HepG2 (cell line): Measurements from ENCODE around the gene ZKSCAN1. TPM values are rescaled to one million over a fixed set of nuclear protein-coding genes. Genes with fewer than 3 reads are reported as not detected.
A peak's percentile ranks its signal among the peaks of the same experiment; 100 is the strongest.

ENCODE experiments used
- ATAC-seq: fragments of 200-7000 bp; cut with Tn5 transposase; 3 replicates; pipeline ENCODE4 v1.9.1; 2020; ENCODE audit warnings: mild to moderate bottlenecking, moderate library complexity
- BruUV-seq: library from RNA; stranded (reverse); fragments of 400-500 nt; replicated peaks from 2 replicates; lab custom pipeline; 2021; lab: Mats Ljungman, UMichigan
- CTCF ChIA-PET: fragments of 300-600 bp; formaldehyde crosslinking; extraction: SDS; loops from one replicate; lab custom pipeline; 2021; ENCODE audit warnings: low total read pairs, inconsistent platforms, low intra/inter-chr PET ratio; lab: Yijun Ruan, JAX
- POLR2A ChIA-PET: fragments of 350-600 bp; sonication (Branson Sonifier 250); formaldehyde crosslinking; loops from one replicate; lab custom pipeline; 2020; ENCODE audit warnings: antibody characterized with exemption, inconsistent platforms; lab: Yijun Ruan, JAX
- DNase-seq: peaks from one replicate; pipeline ENCODE4 v3.0.0-alpha.2; 2015; ENCODE audit warnings: low spot score
- FAIRE-seq: peaks from 3 replicates; lab custom pipeline; 2011; peaks lifted over from hg19 to GRCh38; lab: Jason Lieb, UNC
- H2AFZ ChIP-seq: one replicate; pipeline ENCODE4 v1.6.1; 2011; ENCODE audit warnings: low read length, inconsistent platforms
- H3K27ac ChIP-seq: fragments of 300-600 bp; 3 replicates; pipeline ENCODE4 v1.8.0; 2011; ENCODE audit warnings: mixed run types, mild to moderate bottlenecking, mixed read lengths, low read length, inconsistent platforms; ENCODE audit not compliant: insufficient read depth; ENCODE audit errors: extremely low read length
- H3K27me3 ChIP-seq, 2 experiments: fragments of 200-600 bp in 1 of 2; 2 replicates in 1 of 2; 3 replicates in 1 of 2; pipeline versions ENCODE4 v1.6.0 to v1.8.0; 2011; ENCODE audit warnings: low read length in 2 of 2, mild to moderate bottlenecking in 2 of 2, moderate library complexity in 2 of 2, inconsistent platforms in 1 of 2; ENCODE audit not compliant: insufficient read depth in 2 of 2, control insufficient read depth in 1 of 2
- H3K36me3 ChIP-seq, 2 experiments: fragments of 200-600 bp in 1 of 2; replicated peaks in 1 of 2; 2 replicates in 1 of 2; 3 replicates in 1 of 2; pipeline versions ENCODE4 v1.5.1 to v1.8.0; 2011; ENCODE audit warnings: low read length in 2 of 2, inconsistent platforms in 1 of 2; ENCODE audit not compliant: insufficient read depth in 2 of 2, control insufficient read depth in 1 of 2
- H3K4me1 ChIP-seq: 2 replicates; pipeline ENCODE4 v1.5.1; 2012; ENCODE audit warnings: low read length, inconsistent platforms; ENCODE audit not compliant: insufficient read depth
- H3K4me2 ChIP-seq: 2 replicates; pipeline ENCODE4 v1.6.0; 2011; ENCODE audit warnings: low read depth, low read length, inconsistent platforms
- H3K4me3 ChIP-seq, 3 experiments: fragments of 200-600 bp in 1 of 3; sonication (generic), shearing (Covaris generic) in 1 of 3; replicated peaks in 1 of 3; 2 replicates each; pipeline ENCODE4 v1.5.1; 2011 to 2016; ENCODE audit warnings: low read length in 3 of 3, inconsistent platforms in 2 of 3, low read depth in 2 of 3, mild to moderate bottlenecking in 2 of 3, control low read depth in 1 of 3, mixed read lengths in 1 of 3; ENCODE audit not compliant: insufficient read depth in 1 of 3
- H3K79me2 ChIP-seq: one replicate; pipeline ENCODE4 v1.6.1; 2011; ENCODE audit warnings: low read length, inconsistent platforms; ENCODE audit not compliant: insufficient read depth
- H3K9ac ChIP-seq: 2 replicates; pipeline ENCODE4 v1.6.0; 2011; ENCODE audit warnings: mild to moderate bottlenecking, low read depth, low read length, inconsistent platforms; ENCODE audit not compliant: insufficient read depth
- H3K9me3 ChIP-seq: 2 replicates; pipeline ENCODE4 v1.5.1; 2012; ENCODE audit warnings: mild to moderate bottlenecking, low read length
- H4K20me1 ChIP-seq: 2 replicates; pipeline ENCODE4 v1.6.0; 2011; ENCODE audit warnings: inconsistent platforms, mild to moderate bottlenecking, low read length, moderate library complexity; ENCODE audit not compliant: insufficient read depth
- FOSL2 ChIP-seq: sonication (generic); formaldehyde crosslinking; IDR thresholded peaks from 2 replicates; pipeline ENCODE4 v1.4.0; 2020; ENCODE audit warnings: missing genetic modification reagents
- NAIF1 ChIP-seq: sonication (generic); formaldehyde crosslinking; IDR thresholded peaks from 2 replicates; pipeline ENCODE4 v1.5.0; 2020; ENCODE audit warnings: mild to moderate bottlenecking, missing genetic modification reagents, borderline replicate concordance
- RAD51 ChIP-seq: fragments of 450-650 bp; IDR thresholded peaks from 2 replicates; pipeline ENCODE4 v1.6.1; 2016; ENCODE audit warnings: borderline replicate concordance
- SP5 ChIP-seq: IDR thresholded peaks from 2 replicates; pipeline ENCODE4 v1.6.1; 2016; ENCODE audit warnings: low read depth, borderline replicate concordance
- ZNF496 ChIP-seq: sonication (generic); formaldehyde crosslinking; IDR thresholded peaks from 2 replicates; pipeline ENCODE4 v1.8.1; 2023; ENCODE audit warnings: mild to moderate bottlenecking, moderate library complexity, missing genetic modification reagents; ENCODE audit not compliant: insufficient replicate concordance
- ZNF713 ChIP-seq: sonication (generic); formaldehyde crosslinking; IDR thresholded peaks from 2 replicates; pipeline ENCODE4 v1.4.0; 2020; ENCODE audit warnings: mild to moderate bottlenecking, missing genetic modification reagents
- WGBS: methylation state at CpG from one replicate; pipeline ENCODE4 v1.1.6; 2017; ENCODE audit warnings: low lambda C conversion rate; 5-methylcytosine and 5-hydroxymethylcytosine counted together
- in situ Hi-C: cut with HindIII; loops from 2 replicates; pipeline ENCODE4 v1.10.0; 2017; ENCODE audit warnings: low pct_unique_long_range_greater_than_20kb; ENCODE audit not compliant: extremely low pct_ligation_motif_present
- intact Hi-C: fragments of 100-400 bp; cut with micrococcal nuclease; formaldehyde crosslinking; loops from one replicate; pipeline ENCODE4 v1.10.0; 2022; ENCODE audit not compliant: unreplicated experiment
- polyA plus RNA-seq, 8 experiments: library from polyadenylated mRNA; depleted of rRNA in 3 of 8; stranded (reverse) in 7 of 8; unstranded in 1 of 8; fragments of >200 nt; fragmentation: Illumina TruSeq in 4 of 8; extraction: Trizol in 4 of 8; gene quantifications; 2 replicates each; pipeline versions ENCODE4 v1.2.1 to v1.2.3, GENCODE V29; 2011 to 2016; ENCODE audit warnings: low read depth in 4 of 8, missing spikeins in 1 of 8, mixed read lengths in 1 of 8; ENCODE audit not compliant: insufficient read depth in 1 of 8
- total RNA-seq, 5 experiments: library from RNA; depleted of rRNA; stranded (reverse); fragments of >200 nt; fragmentation: Illumina TruSeq; extraction: Trizol; gene quantifications; 2 replicates each; pipeline ENCODE4 v1.2.3, GENCODE V29; 2016; ENCODE audit warnings: low read depth in 1 of 5
- TF ChIP-seq, protein P1 (sequence below): sonication (generic); formaldehyde crosslinking; IDR thresholded peaks from 2 replicates; pipeline ENCODE4 v1.8.1; 2022; ENCODE audit warnings: low read depth, mild to moderate bottlenecking, missing genetic modification reagents
- TF ChIP-seq, protein P2 (sequence below): sonication (generic); IDR thresholded peaks from 2 replicates; pipeline ENCODE4 v1.6.1; 2016; ENCODE audit warnings: low read depth, borderline replicate concordance
- TF ChIP-seq, protein P3 (sequence below): sonication (generic); formaldehyde crosslinking; IDR thresholded peaks from 2 replicates; pipeline ENCODE4 v1.4.0; 2020; ENCODE audit warnings: missing genetic modification reagents
- TF ChIP-seq, protein P4 (sequence below): sonication (generic); formaldehyde crosslinking; IDR thresholded peaks from 2 replicates; pipeline ENCODE4 v1.5.0; 2020; ENCODE audit warnings: missing genetic modification reagents
- TF ChIP-seq, protein P5 (sequence below): sonication (generic); formaldehyde crosslinking; IDR thresholded peaks from 2 replicates; pipeline ENCODE4 v1.9.0; 2021; ENCODE audit warnings: missing genetic modification reagents, mild to moderate bottlenecking, borderline replicate concordance

The ZKSCAN1 gene
- total and polyA plus RNA-seq, 2 of the 13 experiments (the other 11 are each of a cell fraction or from before 2014, with no cell fraction given) = 46.4 to 60.6 TPM

DNA sequence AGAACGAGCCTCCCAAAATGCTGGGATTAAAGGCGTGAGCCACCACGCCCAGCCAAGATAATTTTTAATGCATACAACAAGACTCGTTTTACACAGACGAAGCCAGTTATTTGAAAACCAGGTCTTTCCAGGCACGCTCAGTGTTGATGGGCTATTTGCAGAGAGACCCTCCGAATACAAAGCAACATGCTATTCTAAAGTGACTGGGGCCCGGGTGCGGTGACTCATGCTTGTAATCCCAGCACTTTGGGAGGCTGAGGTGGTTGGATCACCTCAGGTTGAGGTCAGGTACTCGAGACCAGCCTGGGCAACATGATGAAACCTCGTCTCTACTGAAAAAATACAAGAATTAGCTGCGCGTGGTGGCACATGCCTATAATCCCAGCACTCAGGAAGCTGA is 38.8 kb upstream of the ZKSCAN1 start:
- Histone ChIP-seq H2AFZ (peak overlapping the region; percentile 28), H3K4me1 (peaks cover 60% of the 10 kb centered on the region), H3K27me3 (no peaks in the 10 kb centered on the region; a peak in 1 of 5 replicates), H3K4me2 (peak overlapping the region; percentile 73), H3K9me3 (no peaks in the 10 kb centered on the region), H3K27ac (peak overlapping the region; percentile 43), H3K9ac (peak overlapping the region; percentile 41; the same call in 1 of the 2 replicates), H3K79me2 (peaks cover 4% of the 10 kb centered on the region), H3K36me3 (peaks cover 2 to 4% of the 10 kb centered on the region in 2 experiments; a peak in 2 of 5 replicates), H4K20me1 (no peaks in the 10 kb centered on the region), H3K4me3 (peak overlapping the region; percentile 62 to 80 (median 66); a peak in 5 of 6 replicates)
- ATAC-seq = no peak
- intact Hi-C loops (loop anchor here (5.0 kb wide), 1 partner anchor 76 kb away; no protein-coding TSS in a partner anchor), in situ Hi-C loops (no loop called here)
- WGBS = 10% methylated on average over 9 of the region's 13 CpGs
- peak; percentile 44 for DNase-seq
- ChIA-PET POLR2A (interaction anchor here (0.6 to 1.7 kb wide), 22 partner anchors 14 to 568 kb away, joined by 3 to 38 read pairs (median 5); partner anchors contain the start of genes BUD31, GJC3, TRIM4 and ZNF394), CTCF (no interaction called here)
- no TSS peak for BruUV-seq
- no peak for FAIRE-seq
- TF ChIP-seq, protein P1, sequence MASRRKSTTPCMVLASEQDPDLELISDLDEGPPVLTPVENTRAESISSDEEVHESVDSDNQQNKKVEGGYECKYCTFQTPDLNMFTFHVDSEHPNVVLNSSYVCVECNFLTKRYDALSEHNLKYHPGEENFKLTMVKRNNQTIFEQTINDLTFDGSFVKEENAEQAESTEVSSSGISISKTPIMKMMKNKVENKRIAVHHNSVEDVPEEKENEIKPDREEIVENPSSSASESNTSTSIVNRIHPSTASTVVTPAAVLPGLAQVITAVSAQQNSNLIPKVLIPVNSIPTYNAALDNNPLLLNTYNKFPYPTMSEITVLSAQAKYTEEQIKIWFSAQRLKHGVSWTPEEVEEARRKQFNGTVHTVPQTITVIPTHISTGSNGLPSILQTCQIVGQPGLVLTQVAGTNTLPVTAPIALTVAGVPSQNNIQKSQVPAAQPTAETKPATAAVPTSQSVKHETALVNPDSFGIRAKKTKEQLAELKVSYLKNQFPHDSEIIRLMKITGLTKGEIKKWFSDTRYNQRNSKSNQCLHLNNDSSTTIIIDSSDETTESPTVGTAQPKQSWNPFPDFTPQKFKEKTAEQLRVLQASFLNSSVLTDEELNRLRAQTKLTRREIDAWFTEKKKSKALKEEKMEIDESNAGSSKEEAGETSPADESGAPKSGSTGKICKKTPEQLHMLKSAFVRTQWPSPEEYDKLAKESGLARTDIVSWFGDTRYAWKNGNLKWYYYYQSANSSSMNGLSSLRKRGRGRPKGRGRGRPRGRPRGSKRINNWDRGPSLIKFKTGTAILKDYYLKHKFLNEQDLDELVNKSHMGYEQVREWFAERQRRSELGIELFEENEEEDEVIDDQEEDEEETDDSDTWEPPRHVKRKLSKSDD (CRISPR knock-in tag) = no peak
- TF ChIP-seq, protein P2, sequence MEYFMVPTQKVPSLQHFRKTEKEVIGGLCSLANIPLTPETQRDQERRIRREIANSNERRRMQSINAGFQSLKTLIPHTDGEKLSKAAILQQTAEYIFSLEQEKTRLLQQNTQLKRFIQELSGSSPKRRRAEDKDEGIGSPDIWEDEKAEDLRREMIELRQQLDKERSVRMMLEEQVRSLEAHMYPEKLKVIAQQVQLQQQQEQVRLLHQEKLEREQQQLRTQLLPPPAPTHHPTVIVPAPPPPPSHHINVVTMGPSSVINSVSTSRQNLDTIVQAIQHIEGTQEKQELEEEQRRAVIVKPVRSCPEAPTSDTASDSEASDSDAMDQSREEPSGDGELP = no peak
- TF ChIP-seq ZNF713 (no peak), SP5 (CRISPR knock-in tag) (no peak), RAD51 (no peak), NAIF1 (CRISPR knock-in tag) (no peak), FOSL2 (CRISPR knock-in tag) (peak; percentile 87), ZNF496 (CRISPR knock-in tag) (no peak)
- TF ChIP-seq, protein P3, sequence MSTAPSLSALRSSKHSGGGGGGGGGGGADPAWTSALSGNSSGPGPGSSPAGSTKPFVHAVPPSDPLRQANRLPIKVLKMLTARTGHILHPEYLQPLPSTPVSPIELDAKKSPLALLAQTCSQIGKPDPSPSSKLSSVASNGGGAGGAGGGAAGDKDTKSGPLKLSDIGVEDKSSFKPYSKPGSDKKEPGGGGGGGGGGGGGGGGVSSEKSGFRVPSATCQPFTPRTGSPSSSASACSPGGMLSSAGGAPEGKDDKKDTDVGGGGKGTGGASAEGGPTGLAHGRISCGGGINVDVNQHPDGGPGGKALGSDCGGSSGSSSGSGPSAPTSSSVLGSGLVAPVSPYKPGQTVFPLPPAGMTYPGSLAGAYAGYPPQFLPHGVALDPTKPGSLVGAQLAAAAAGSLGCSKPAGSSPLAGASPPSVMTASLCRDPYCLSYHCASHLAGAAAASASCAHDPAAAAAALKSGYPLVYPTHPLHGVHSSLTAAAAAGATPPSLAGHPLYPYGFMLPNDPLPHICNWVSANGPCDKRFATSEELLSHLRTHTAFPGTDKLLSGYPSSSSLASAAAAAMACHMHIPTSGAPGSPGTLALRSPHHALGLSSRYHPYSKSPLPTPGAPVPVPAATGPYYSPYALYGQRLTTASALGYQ = no peak
- TF ChIP-seq, protein P4, sequence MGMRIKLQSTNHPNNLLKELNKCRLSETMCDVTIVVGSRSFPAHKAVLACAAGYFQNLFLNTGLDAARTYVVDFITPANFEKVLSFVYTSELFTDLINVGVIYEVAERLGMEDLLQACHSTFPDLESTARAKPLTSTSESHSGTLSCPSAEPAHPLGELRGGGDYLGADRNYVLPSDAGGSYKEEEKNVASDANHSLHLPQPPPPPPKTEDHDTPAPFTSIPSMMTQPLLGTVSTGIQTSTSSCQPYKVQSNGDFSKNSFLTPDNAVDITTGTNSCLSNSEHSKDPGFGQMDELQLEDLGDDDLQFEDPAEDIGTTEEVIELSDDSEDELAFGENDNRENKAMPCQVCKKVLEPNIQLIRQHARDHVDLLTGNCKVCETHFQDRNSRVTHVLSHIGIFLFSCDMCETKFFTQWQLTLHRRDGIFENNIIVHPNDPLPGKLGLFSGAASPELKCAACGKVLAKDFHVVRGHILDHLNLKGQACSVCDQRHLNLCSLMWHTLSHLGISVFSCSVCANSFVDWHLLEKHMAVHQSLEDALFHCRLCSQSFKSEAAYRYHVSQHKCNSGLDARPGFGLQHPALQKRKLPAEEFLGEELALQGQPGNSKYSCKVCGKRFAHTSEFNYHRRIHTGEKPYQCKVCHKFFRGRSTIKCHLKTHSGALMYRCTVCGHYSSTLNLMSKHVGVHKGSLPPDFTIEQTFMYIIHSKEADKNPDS (CRISPR knock-in tag) = no peak
- TF ChIP-seq, protein P5, sequence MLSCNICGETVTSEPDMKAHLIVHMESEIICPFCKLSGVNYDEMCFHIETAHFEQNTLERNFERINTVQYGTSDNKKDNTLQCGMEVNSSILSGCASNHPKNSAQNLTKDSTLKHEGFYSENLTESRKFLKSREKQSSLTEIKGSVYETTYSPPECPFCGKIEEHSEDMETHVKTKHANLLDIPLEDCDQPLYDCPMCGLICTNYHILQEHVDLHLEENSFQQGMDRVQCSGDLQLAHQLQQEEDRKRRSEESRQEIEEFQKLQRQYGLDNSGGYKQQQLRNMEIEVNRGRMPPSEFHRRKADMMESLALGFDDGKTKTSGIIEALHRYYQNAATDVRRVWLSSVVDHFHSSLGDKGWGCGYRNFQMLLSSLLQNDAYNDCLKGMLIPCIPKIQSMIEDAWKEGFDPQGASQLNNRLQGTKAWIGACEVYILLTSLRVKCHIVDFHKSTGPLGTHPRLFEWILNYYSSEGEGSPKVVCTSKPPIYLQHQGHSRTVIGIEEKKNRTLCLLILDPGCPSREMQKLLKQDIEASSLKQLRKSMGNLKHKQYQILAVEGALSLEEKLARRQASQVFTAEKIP = no peak
